ENCODE data around the gene CD79A.

DNA sequence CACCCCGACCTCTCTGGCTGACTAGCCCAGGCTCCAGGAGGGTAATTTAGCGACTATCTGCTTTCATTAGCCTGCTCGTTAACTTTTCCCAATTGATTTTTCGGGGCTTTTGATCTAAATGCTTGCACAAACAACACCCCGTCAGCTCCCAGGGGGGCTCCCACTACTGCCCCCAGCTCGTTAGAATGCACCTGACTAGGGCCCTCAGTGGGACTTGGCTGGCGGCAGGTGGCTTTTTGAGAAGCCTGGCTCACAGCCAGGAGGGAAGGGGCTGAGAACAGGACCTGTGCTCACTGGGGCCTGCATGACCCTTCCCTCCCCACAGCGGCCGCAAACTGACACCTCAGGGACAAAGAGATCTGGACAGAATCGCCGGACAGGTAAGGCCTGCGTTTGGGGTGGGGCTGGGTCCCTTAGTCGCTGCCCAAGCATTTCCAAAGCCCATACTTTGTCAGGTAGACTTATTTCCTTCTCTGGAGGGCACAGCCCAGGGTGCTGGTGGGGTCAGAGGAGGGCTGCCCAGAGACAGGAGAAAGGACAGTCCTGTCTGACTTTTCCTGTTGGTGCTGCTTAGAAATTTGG is 7.6 kb upstream of the CD79A start:
- TF ChIP-seq EP300 (IDR thresholded peaks at IDR 0.05): no peak
- TF ChIP-seq, protein P1, sequence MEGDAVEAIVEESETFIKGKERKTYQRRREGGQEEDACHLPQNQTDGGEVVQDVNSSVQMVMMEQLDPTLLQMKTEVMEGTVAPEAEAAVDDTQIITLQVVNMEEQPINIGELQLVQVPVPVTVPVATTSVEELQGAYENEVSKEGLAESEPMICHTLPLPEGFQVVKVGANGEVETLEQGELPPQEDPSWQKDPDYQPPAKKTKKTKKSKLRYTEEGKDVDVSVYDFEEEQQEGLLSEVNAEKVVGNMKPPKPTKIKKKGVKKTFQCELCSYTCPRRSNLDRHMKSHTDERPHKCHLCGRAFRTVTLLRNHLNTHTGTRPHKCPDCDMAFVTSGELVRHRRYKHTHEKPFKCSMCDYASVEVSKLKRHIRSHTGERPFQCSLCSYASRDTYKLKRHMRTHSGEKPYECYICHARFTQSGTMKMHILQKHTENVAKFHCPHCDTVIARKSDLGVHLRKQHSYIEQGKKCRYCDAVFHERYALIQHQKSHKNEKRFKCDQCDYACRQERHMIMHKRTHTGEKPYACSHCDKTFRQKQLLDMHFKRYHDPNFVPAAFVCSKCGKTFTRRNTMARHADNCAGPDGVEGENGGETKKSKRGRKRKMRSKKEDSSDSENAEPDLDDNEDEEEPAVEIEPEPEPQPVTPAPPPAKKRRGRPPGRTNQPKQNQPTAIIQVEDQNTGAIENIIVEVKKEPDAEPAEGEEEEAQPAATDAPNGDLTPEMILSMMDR (IDR thresholded peaks at IDR 0.05): no peak
- TF ChIP-seq POLR2A (IDR thresholded peaks at IDR 0.05): no peak
